Heart left ventricle (tissue), 16 donors: ENCODE measurements around the gene PLIN4. TPM values are rescaled to one million over a fixed set of nuclear protein-coding genes. Genes with fewer than 3 reads are reported as not detected.

ENCODE experiments used
- ATAC-seq, 4 donors: fragments of 200-7000 bp; cut with Tn5 transposase; one replicate each; pipeline ENCODE4 v1.9.1; 2020 to 2022; ENCODE audit warnings: moderate library complexity in 4 of 4, mild to moderate bottlenecking in 3 of 4, moderate number of reproducible peaks in 1 of 4
- DNase-seq, 5 donors: peaks; one replicate each; pipeline ENCODE4 v3.0.0-alpha.2; 2020
- H3K27ac ChIP-seq, 12 donors: fragments of 200-600 bp; sonication (generic) in 4 of 12; one replicate each; pipeline versions ENCODE4 v1.5.0 to v1.8.0; 2016 to 2022; ENCODE audit warnings: mild to moderate bottlenecking in 2 of 12
- H3K27me3 ChIP-seq, 9 donors: fragments of 200-600 bp; sonication (generic) in 2 of 9; one replicate each; pipeline versions ENCODE4 v1.5.1 to v1.8.0; 2016 to 2022; ENCODE audit warnings: mild to moderate bottlenecking in 3 of 9
- H3K36me3 ChIP-seq, 9 donors: fragments of 200-600 bp; sonication (generic) in 2 of 9; one replicate each; pipeline versions ENCODE4 v1.5.0 to v1.8.0; 2018 to 2022; ENCODE audit warnings: mild to moderate bottlenecking in 2 of 9
- H3K4me1 ChIP-seq, 12 donors: fragments of 200-600 bp; sonication (generic) in 4 of 12; one replicate each; pipeline versions ENCODE4 v1.5.0 to v1.8.0; 2016 to 2022; ENCODE audit warnings: mild to moderate bottlenecking in 3 of 12
- H3K4me3 ChIP-seq, 12 donors: fragments of 200-600 bp; sonication (generic) in 4 of 12; one replicate each; pipeline versions ENCODE4 v1.5.0 to v1.8.0; 2017 to 2022; ENCODE audit warnings: mild to moderate bottlenecking in 9 of 12, moderate library complexity in 4 of 12
- H3K9me3 ChIP-seq, 12 donors: fragments of 200-600 bp; sonication (generic) in 4 of 12; one replicate each; pipeline versions ENCODE4 v1.5.0 to v1.8.0; 2016 to 2022; ENCODE audit warnings: mild to moderate bottlenecking in 1 of 12
- POLR2A ChIP-seq, 2 donors: fragments of 450-650 bp; IDR thresholded peaks; one replicate each; pipeline ENCODE4 v1.6.1; 2017; ENCODE audit warnings: antibody characterized with exemption in 2 of 2, mild to moderate bottlenecking in 2 of 2, moderate library complexity in 2 of 2
- WGBS, 4 donors: extraction: QIAGEN DNeasy Blood & Tissue Kit in 2 of 4; methylation state at CpG; one replicate each; pipeline versions ENCODE4 v1.1.5 to v1.1.7; 2013 to 2018; 5-methylcytosine and 5-hydroxymethylcytosine counted together
- intact Hi-C, 10 donors: fragments of 100-400 bp; cut with DNase I; formaldehyde crosslinking; loops; one replicate each; pipeline versions ENCODE4 v1.11.1 to v1.14.2; 2022
- polyA plus RNA-seq, 2 donors: library from polyadenylated mRNA; stranded (reverse); fragments of 200-250 nt; gene quantifications; one replicate each; pipeline ENCODE4 v1.2.3, GENCODE V29; 2013
- total RNA-seq, 9 donors: library from RNA; depleted of rRNA in 2 of 9; stranded (reverse); fragments of >200 nt in 2 of 9; fragmentation: NEBNext Ultra II Directional in 3 of 9; extraction: Animal tissue kit (Norgen Biotek cat#: 25700) in 3 of 9; gene quantifications; one replicate each; pipeline versions ENCODE4 v1.1.0 to v1.2.4, GENCODE V29; 2016 to 2023
- TF ChIP-seq, protein P1 (sequence below), 12 donors: fragments of 200-600 bp; sonication (generic) in 4 of 12; IDR thresholded peaks; one replicate each; pipeline versions ENCODE4 v1.5.0 to v1.8.0; 2018 to 2022; ENCODE audit warnings: antibody characterized with exemption in 12 of 12, mild to moderate bottlenecking in 5 of 12
- donor health status: ischemic (EF 13 %, LVEDD 7.1; RV severe dilation, severe dysfunction).
- donor health status: healthy with polysubstance abuse.
- donor health status: DM: no; HTN: yes; CAD: no.
- donor health status: DM: no; HTN: no; CAD: no.
- donor health status: ischemic (EF 25% LVEDD 6.9; RV normal size, moderate dysfunction).
- donor health status: ischemic (EF 25% LVEDD 5.7; RV mildly dilated, moderate dysfunction).
- donor health status: healthy.
- donor health status: DM: yes; HTN: yes; CAD: no.
- donor health status: ischemic (EF 35%, LVEDD 5.7; RV mildly dilated, moderate dysfunction).
- donor health status: nonischemic (EF 11% LVEDD 7.7; RV severe dilation, severe dysfunction).
- donor health status: DM: yes; HTN: yes; CAD: no.
- donor health status: PGD.
- donor health status: ischemic (EF 29% LVEDD 5.4; RV normal size, mild dysfunction).
- donor health status: nonischemic (EF 23%, LVEDD 6.1; RV moderate dilation, normal function).

PLIN4 gene
- total and polyA plus RNA-seq, 11 donors = 55.5 to 292 (median 174) TPM

DNA sequence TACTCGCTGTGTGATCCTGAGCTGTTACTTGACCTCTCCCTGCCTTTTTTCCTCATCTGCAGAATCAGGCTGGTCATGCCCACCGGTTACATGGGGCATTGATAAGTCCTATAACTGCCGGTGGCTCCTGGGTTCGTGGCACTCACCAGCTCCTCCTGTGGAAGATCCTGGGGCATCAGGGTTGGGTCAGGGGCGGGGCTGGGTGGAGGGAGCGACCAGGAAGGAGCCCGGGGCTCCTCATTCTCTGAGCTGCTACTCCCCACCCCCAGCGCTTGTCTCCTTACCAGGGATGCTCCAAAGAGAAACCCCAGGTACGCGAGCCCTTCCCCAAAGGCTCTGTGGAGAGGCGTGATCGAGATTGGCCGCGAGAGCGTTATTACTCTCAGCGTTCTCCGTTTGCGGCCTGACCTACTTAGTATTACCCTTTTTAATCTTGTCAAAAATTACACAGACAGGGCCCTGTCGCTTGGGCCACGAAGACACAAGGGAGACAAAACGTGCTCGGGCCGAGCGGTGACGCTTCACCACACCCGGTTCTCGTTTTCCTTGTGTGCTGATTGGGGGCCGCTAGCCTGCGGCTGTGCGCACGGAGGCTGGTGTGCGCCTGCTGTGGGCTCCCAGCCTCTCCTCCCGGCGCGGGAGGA lies 35.4 kb downstream of the PLIN4 start:
- TF ChIP-seq, protein P1, sequence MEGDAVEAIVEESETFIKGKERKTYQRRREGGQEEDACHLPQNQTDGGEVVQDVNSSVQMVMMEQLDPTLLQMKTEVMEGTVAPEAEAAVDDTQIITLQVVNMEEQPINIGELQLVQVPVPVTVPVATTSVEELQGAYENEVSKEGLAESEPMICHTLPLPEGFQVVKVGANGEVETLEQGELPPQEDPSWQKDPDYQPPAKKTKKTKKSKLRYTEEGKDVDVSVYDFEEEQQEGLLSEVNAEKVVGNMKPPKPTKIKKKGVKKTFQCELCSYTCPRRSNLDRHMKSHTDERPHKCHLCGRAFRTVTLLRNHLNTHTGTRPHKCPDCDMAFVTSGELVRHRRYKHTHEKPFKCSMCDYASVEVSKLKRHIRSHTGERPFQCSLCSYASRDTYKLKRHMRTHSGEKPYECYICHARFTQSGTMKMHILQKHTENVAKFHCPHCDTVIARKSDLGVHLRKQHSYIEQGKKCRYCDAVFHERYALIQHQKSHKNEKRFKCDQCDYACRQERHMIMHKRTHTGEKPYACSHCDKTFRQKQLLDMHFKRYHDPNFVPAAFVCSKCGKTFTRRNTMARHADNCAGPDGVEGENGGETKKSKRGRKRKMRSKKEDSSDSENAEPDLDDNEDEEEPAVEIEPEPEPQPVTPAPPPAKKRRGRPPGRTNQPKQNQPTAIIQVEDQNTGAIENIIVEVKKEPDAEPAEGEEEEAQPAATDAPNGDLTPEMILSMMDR (IDR thresholded peaks at IDR 0.05) = no peak
- TF ChIP-seq POLR2A (IDR thresholded peaks at IDR 0.05) = no peak

GRCh38 chr19:4477034-4477801 lies 41.1 kb downstream of the PLIN4 start:
- H3K36me3 ChIP-seq = peaks cover 0 to 62% (median 47%) of the 10 kb centered on the region in 9 donors
- no peak overlapping the region for H3K27ac ChIP-seq
- H3K4me1 ChIP-seq = peaks cover 0 to 23% (median 15%) of the 10 kb centered on the region in 12 donors
- 85 to 90% (median 87%) methylated on average over 16 of the region's 16 CpGs for WGBS, 4 donors
- DNase-seq (no peak), ATAC-seq (no peak)
- intact Hi-C loops = no loop called here
- H3K27me3 ChIP-seq = no peaks in the 10 kb centered on the region
- no peak overlapping the region for H3K4me3 ChIP-seq
- TF ChIP-seq, protein P1 (IDR thresholded peaks at IDR 0.05) = no peak
- no peak for TF ChIP-seq POLR2A (IDR thresholded peaks at IDR 0.05)
- H3K9me3 ChIP-seq = no peaks in the 10 kb centered on the region

More for the DNA sequence above, 35.4 kb downstream of the PLIN4 start:
- H3K36me3 ChIP-seq = peaks cover 0 to 65% (median 37%) of the 10 kb centered on the region in 9 donors
- no peaks in the 10 kb centered on the region for H3K4me1 ChIP-seq
- H3K27ac ChIP-seq = no peak overlapping the region
- intact Hi-C loops = no loop called here
- H3K9me3 ChIP-seq = no peaks in the 10 kb centered on the region
- no peak for DNase-seq
- H3K4me3 ChIP-seq = no peak overlapping the region
- ATAC-seq = no peak
- no peaks in the 10 kb centered on the region for H3K27me3 ChIP-seq
- 91 to 94% (median 92%) methylated on average over 35 of the region's 35 CpGs for WGBS, 4 donors

DNA sequence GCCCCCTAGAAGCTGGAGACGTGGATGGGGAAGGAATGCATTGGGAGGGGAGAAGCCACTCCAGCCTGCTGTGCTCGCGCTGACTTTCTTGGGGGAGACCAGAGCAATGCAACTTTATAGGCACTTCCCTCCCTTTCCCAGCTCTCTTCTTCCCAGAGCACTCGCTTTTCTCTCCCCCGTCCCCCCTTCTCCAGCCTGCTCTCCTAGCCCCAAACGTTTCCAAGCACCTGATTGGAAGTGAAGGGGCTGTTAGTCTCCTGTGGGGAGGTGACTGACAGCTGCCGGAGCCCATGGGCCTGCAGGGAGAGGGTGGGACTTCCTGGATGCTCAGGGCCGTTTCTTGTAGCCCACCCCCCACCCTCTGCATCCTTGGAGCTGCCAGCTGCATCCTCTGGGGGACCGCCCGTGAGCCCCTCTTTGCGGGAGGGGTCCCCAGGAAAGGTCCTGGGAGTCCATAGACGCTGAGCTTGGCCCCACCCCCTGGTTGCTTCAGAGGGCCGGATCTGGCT lies 43.7 kb downstream of the PLIN4 start:
- H3K9me3 ChIP-seq = no peaks in the 10 kb centered on the region
- no peaks in the 10 kb centered on the region for H3K27me3 ChIP-seq
- peaks cover 0 to 27% (median 18%) of the 10 kb centered on the region in 12 donors for H3K4me1 ChIP-seq
- intact Hi-C loops = no loop called here
- no peak for ATAC-seq
- H3K36me3 ChIP-seq = peaks cover 0 to 44% (median 38%) of the 10 kb centered on the region in 9 donors
- WGBS, 4 donors = 22 to 51% (median 39%) methylated on average over 10 to 13 of the region's 13 CpGs
- H3K4me3 ChIP-seq = peak overlapping the region in 7 of 12 donors; percentile 10 to 98 (median 33)
- no peak overlapping the region for H3K27ac ChIP-seq
- TF ChIP-seq, protein P1 (IDR thresholded peaks at IDR 0.05) = no peak
- no peak for TF ChIP-seq POLR2A (IDR thresholded peaks at IDR 0.05)
- no peak for DNase-seq
